K562 (cell line): ENCODE measurements around the gene SPATA13. TPM values are rescaled to one million over a fixed set of nuclear protein-coding genes. Genes with fewer than 3 reads are reported as not detected.

Experiments used
- ATAC-seq: fragments of 200-7000 bp; cut with Tn5 transposase; 3 replicates; pipeline ENCODE4 v1.9.1; 2020; ENCODE audit warnings: moderate library complexity
- BruUV-seq: library from RNA; stranded (reverse); fragments of 400-500 nt; replicated peaks from 2 replicates; lab custom pipeline; 2021; lab: Mats Ljungman, UMichigan
- CTCF ChIA-PET: fragments of 300-600 bp; formaldehyde crosslinking; extraction: SDS; loops from one replicate; lab custom pipeline; 2021; ENCODE audit warnings: low intra/inter-chr PET ratio; lab: Yijun Ruan, JAX
- POLR2A ChIA-PET: fragments of 300-600, 350-650 bp; sonication (Branson Sonifier 250); formaldehyde crosslinking; extraction: SDS; loops from one replicate; lab custom pipeline; 2021; ENCODE audit warnings: antibody characterized with exemption, inconsistent platforms; lab: Yijun Ruan, JAX
- DNase-seq, 4 experiments: peaks; one replicate each; pipeline versions ENCODE4 v3.0.0 to v3.0.0-alpha.2; 2011 to 2018; ENCODE audit warnings: low spot score in 3 of 4, mixed read lengths in 3 of 4; ENCODE audit errors: extremely low read depth in 1 of 4
- FAIRE-seq: peaks from 2 replicates; lab custom pipeline; 2011; peaks lifted over from hg19 to GRCh38; lab: Jason Lieb, UNC
- H2AFZ ChIP-seq: 2 replicates; pipeline ENCODE4 v1.6.0; 2011; ENCODE audit warnings: low read depth, low read length, control low read depth, inconsistent platforms
- H3K27ac ChIP-seq: fragments of 200-600 bp; 3 replicates; pipeline ENCODE4 v1.8.0; 2011; ENCODE audit warnings: low read depth, mild to moderate bottlenecking, control low read depth, inconsistent platforms, low read length, moderate library complexity, mixed read lengths; ENCODE audit errors: extremely low read depth
- H3K27me3 ChIP-seq, 2 experiments: fragments of 300-600 bp in 1 of 2; 2 replicates in 1 of 2; 3 replicates in 1 of 2; pipeline versions ENCODE4 v1.6.0 to v1.8.0; 2011; ENCODE audit warnings: inconsistent platforms in 2 of 2, low read length in 2 of 2, mild to moderate bottlenecking in 1 of 2, mixed read lengths in 1 of 2, moderate library complexity in 1 of 2; ENCODE audit not compliant: control insufficient read depth in 2 of 2, insufficient read depth in 2 of 2
- H3K36me3 ChIP-seq: fragments of 300-600 bp; 3 replicates; pipeline ENCODE4 v1.8.0; 2011; ENCODE audit warnings: mild to moderate bottlenecking, low read length, inconsistent platforms; ENCODE audit not compliant: control insufficient read depth, insufficient read depth
- H3K4me1 ChIP-seq, 2 experiments: fragments of 200-600 bp in 1 of 2; replicated peaks in 1 of 2; 2 replicates in 1 of 2; 3 replicates in 1 of 2; pipeline versions ENCODE4 v1.5.1 to v1.8.0; 2011; ENCODE audit warnings: inconsistent platforms in 2 of 2, low read length in 2 of 2, mild to moderate bottlenecking in 1 of 2, mixed read lengths in 1 of 2, moderate library complexity in 1 of 2; ENCODE audit not compliant: control insufficient read depth in 2 of 2, insufficient read depth in 2 of 2
- H3K4me2 ChIP-seq: 2 replicates; pipeline ENCODE4 v1.6.1; 2011; ENCODE audit warnings: low read length, control low read depth, inconsistent platforms, mixed read lengths; ENCODE audit not compliant: insufficient read depth
- H3K4me3 ChIP-seq: fragments of 200-600 bp; sonication (generic), shearing (Covaris generic); 2 replicates; pipeline ENCODE4 v1.5.1; 2016; ENCODE audit warnings: control low read depth, inconsistent platforms
- H3K79me2 ChIP-seq: fragments of 200-600 bp; 3 replicates; pipeline ENCODE4 v1.8.0; 2011; ENCODE audit warnings: low read length, inconsistent platforms; ENCODE audit not compliant: control insufficient read depth, insufficient read depth
- H3K9ac ChIP-seq, 2 experiments: 2 replicates each; pipeline versions ENCODE4 v1.6.0 to v1.6.1; 2011; ENCODE audit warnings: low read depth in 2 of 2, low read length in 2 of 2, control low read depth in 1 of 2, inconsistent platforms in 1 of 2, mild to moderate bottlenecking in 1 of 2, mixed read lengths in 1 of 2; ENCODE audit not compliant: insufficient read depth in 1 of 2
- H3K9me1 ChIP-seq: one replicate; pipeline ENCODE4 v1.6.0; 2011; ENCODE audit warnings: inconsistent platforms, mild to moderate bottlenecking, low read length, moderate library complexity; ENCODE audit not compliant: control insufficient read depth, insufficient read depth
- H3K9me3 ChIP-seq: replicated peaks from 2 replicates; pipeline ENCODE4 v1.5.1; 2011; ENCODE audit warnings: low read depth, low read length, inconsistent platforms; ENCODE audit not compliant: control insufficient read depth, insufficient read depth
- H4K20me1 ChIP-seq: replicated peaks from 2 replicates; pipeline ENCODE4 v1.6.1; 2011; ENCODE audit warnings: low read length, inconsistent platforms, mixed read lengths; ENCODE audit not compliant: control insufficient read depth, insufficient read depth
- ARHGAP35 ChIP-seq: fragments of 450-650 bp; IDR thresholded peaks from 2 replicates; pipeline ENCODE4 v1.6.1; 2018; ENCODE audit not compliant: partially characterized antibody
- ATF7 ChIP-seq: fragments of 450-650 bp; IDR thresholded peaks from 2 replicates; pipeline ENCODE4 v1.7.1; 2014; ENCODE audit warnings: mild to moderate bottlenecking, moderate library complexity
- C11orf30 ChIP-seq: fragments of 450-650 bp; IDR thresholded peaks from 2 replicates; pipeline ENCODE4 v1.6.1; 2016; ENCODE audit warnings: low read depth, mild to moderate bottlenecking
- FOXA3 ChIP-seq, 2 experiments: fragments of 450-650 bp in 1 of 2; sonication (generic) in 1 of 2; formaldehyde crosslinking; IDR thresholded peaks in 1 of 2; conservative IDR thresholded peaks in 1 of 2; 2 replicates each; pipeline versions ENCODE4 v1.4.0 to v1.8.0; 2020 to 2022; ENCODE audit warnings: mild to moderate bottlenecking in 2 of 2, missing genetic modification reagents in 1 of 2
- MAFF ChIP-seq: IDR thresholded peaks from 2 replicates; pipeline ENCODE4 v1.6.1; 2012; ENCODE audit warnings: low read length, improper control_type of control experiment
- MAFG ChIP-seq: fragments of 450-650 bp; conservative IDR thresholded peaks from 2 replicates; pipeline ENCODE4 v1.6.1; 2016; ENCODE audit warnings: missing genetic modification characterization, missing compliant biosample characterization
- NFE2 ChIP-seq: IDR thresholded peaks from 2 replicates; pipeline ENCODE4 v1.6.1; 2014; ENCODE audit warnings: antibody characterized with exemption, low read depth
- NFE2L1 ChIP-seq: fragments of 450-650 bp; IDR thresholded peaks from 2 replicates; pipeline ENCODE4 v1.6.1; 2016; ENCODE audit warnings: missing genetic modification characterization, low read depth, mild to moderate bottlenecking, missing compliant biosample characterization, moderate library complexity, borderline replicate concordance
- NFXL1 ChIP-seq: fragments of 450-650 bp; formaldehyde crosslinking; IDR thresholded peaks from 2 replicates; pipeline ENCODE4 v1.4.0; 2021; ENCODE audit warnings: mild to moderate bottlenecking
- PCBP1 ChIP-seq: fragments of 200-400 bp; formaldehyde crosslinking; IDR thresholded peaks from 2 replicates; pipeline ENCODE4 v1.6.1; 2018; ENCODE audit warnings: mild to moderate bottlenecking, low read depth, low read length; ENCODE audit not compliant: poor library complexity, severe bottlenecking
- SPI1 ChIP-seq: IDR thresholded peaks from 2 replicates; pipeline ENCODE4 v1.6.1; 2011; ENCODE audit warnings: low read depth, low read length, control low read depth, borderline replicate concordance
- ZNF316 ChIP-seq: fragments of 450-650 bp; IDR thresholded peaks from 2 replicates; pipeline ENCODE4 v1.6.1; 2016
- ZSCAN32 ChIP-seq: fragments of 450-650 bp; formaldehyde crosslinking; IDR thresholded peaks from 2 replicates; pipeline ENCODE4 v1.4.0; 2020; ENCODE audit warnings: mild to moderate bottlenecking, moderate library complexity
- WGBS: fragments of 100-300 bp; shearing (Covaris generic); methylation state at CpG from one replicate; pipeline ENCODE4 v1.1.6; 2016; ENCODE audit warnings: low coverage, mixed read lengths; ENCODE audit not compliant: insufficient coverage; ENCODE audit errors: missing lambda C conversion rate; 5-methylcytosine and 5-hydroxymethylcytosine counted together
- in situ Hi-C: fragments of 300-500 bp; cut with MboI; formaldehyde crosslinking; loops from 4 replicates; pipeline ENCODE4 v1.15.0; 2018; ENCODE audit warnings: inconsistent platforms, mixed read lengths
- intact Hi-C: fragments of 100-400 bp; cut with micrococcal nuclease; formaldehyde crosslinking; loops from 2 replicates; pipeline ENCODE4 v1.14.2; 2022
- polyA plus RNA-seq, 8 experiments: library from polyadenylated mRNA; depleted of rRNA in 4 of 8; stranded (reverse) in 5 of 8; unstranded in 3 of 8; fragments of >200 nt; fragmentation: Nextera tagmentation in 2 of 8; fragmentation: Illumina TruSeq in 1 of 8; extraction: Ambion mirVana in 2 of 8; extraction: Trizol in 1 of 8; gene quantifications; 2 replicates each; pipeline versions ENCODE4 v1.2.1 to v1.2.3, GENCODE V29; 2011 to 2014; ENCODE audit warnings: inconsistent platforms in 1 of 8, missing spikeins in 1 of 8
- total RNA-seq, 7 experiments: library from RNA; depleted of rRNA in 6 of 7; stranded (reverse); fragments of >200 nt in 6 of 7; fragmentation: Illumina TruSeq in 2 of 7; extraction: Trizol in 2 of 7; gene quantifications; 2 replicates each; pipeline versions ENCODE4 v1.2.1 to v1.2.3, GENCODE V29; 2011 to 2021; ENCODE audit warnings: low replicate concordance in 1 of 7
- TF ChIP-seq, protein P1 (sequence below), 3 experiments: fragments of 200-800 bp in 1 of 3; fragments of 250-450 bp in 1 of 3; fragments of 450-650 bp in 1 of 3; sonication (Bioruptor Pico) in 1 of 3; sonication (Bioruptor generic) in 1 of 3; formaldehyde crosslinking in 1 of 3; IDR thresholded peaks; 2 replicates each; pipeline versions ENCODE4 v1.6.1 to v1.8.0; 2016 to 2022; ENCODE audit warnings: mild to moderate bottlenecking in 2 of 3, missing genetic modification characterization in 2 of 3, missing compliant biosample characterization in 1 of 3, moderate library complexity in 1 of 3
- TF ChIP-seq, protein P2 (sequence below), 2 experiments: IDR thresholded peaks; 2 replicates each; pipeline ENCODE4 v1.6.1; 2011; ENCODE audit warnings: borderline replicate concordance in 1 of 2, control low read depth in 1 of 2, low read depth in 1 of 2, low read length in 1 of 2, mild to moderate bottlenecking in 1 of 2, mixed read lengths in 1 of 2, moderate library complexity in 1 of 2; ENCODE audit not compliant: insufficient read depth in 1 of 2, insufficient read length in 1 of 2, poor library complexity in 1 of 2, severe bottlenecking in 1 of 2; ENCODE audit errors: extremely low read depth in 1 of 2

Gene SPATA13
- total and polyA plus RNA-seq, 9 of the 15 experiments (the other 6 are each of a cell fraction or from before 2014, with no cell fraction given) = 0.08 to 0.99 (median 0.21) TPM; not detected in 2

DNA sequence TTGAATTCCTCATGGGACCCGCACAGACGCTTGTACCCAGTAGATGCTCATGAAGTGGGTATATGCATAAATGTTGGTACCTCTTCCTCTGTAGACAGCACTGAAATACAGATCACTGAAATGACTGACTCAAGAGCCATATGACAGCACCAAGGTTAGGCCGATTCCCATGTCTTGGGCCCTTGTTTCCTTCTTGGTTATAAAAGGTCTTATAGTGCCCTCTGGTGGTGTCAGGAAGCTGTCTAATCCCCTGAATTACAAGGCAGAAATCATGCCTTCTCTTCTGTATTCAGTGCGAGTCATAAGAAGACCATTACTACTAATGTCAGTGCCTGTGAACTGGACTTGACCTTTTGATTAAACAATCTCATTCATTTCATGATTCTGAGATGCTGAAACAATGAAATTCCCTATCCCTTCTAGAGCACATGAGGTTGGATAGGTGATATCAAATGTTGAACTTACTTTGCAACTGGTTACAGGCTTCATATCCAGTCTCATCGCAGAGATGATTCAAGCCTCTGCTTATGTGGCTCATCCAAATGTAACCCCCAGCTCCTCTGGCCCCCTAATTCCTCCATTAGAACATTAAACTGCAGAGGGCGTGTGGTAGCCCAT lies 59.7 kb downstream of the SPATA13 start (continued):
- TF ChIP-seq, protein P1, sequence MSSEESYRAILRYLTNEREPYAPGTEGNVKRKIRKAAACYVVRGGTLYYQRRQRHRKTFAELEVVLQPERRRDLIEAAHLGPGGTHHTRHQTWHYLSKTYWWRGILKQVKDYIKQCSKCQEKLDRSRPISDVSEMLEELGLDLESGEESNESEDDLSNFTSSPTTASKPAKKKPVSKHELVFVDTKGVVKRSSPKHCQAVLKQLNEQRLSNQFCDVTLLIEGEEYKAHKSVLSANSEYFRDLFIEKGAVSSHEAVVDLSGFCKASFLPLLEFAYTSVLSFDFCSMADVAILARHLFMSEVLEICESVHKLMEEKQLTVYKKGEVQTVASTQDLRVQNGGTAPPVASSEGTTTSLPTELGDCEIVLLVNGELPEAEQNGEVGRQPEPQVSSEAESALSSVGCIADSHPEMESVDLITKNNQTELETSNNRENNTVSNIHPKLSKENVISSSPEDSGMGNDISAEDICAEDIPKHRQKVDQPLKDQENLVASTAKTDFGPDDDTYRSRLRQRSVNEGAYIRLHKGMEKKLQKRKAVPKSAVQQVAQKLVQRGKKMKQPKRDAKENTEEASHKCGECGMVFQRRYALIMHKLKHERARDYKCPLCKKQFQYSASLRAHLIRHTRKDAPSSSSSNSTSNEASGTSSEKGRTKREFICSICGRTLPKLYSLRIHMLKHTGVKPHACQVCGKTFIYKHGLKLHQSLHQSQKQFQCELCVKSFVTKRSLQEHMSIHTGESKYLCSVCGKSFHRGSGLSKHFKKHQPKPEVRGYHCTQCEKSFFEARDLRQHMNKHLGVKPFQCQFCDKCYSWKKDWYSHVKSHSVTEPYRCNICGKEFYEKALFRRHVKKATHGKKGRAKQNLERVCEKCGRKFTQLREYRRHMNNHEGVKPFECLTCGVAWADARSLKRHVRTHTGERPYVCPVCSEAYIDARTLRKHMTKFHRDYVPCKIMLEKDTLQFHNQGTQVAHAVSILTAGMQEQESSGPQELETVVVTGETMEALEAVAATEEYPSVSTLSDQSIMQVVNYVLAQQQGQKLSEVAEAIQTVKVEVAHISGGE (CRISPR knock-in tag; IDR thresholded peaks at IDR 0.05) = no peak

DNA sequence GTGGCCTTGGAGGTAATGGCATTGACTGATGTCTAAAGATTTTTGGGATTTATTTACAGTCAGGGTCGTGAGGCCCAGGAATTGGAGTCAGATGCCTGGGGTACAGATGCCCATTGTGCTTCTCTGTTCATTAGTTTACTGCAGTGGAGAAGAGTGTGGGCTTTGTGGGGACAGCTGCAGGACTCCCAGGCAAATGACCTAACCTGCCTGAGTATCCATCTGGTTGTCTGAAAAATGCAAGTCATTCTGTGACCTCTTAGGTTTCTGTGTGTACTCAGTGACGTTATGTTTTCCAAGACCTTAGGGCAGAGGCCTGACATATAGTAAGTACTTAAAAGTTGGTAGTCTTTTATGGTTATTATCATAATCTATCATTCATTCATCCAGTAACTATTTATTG lies 60.5 kb downstream of the SPATA13 start:
- no peak for FAIRE-seq

More for the DNA sequence above, 60.5 kb downstream of the SPATA13 start:
- intact Hi-C loops = loop anchor here (2.0 kb wide), 1 partner anchor 300 kb away; no protein-coding TSS in a partner anchor
- in situ Hi-C loops = loop anchor here (25.0 kb wide), 1 partner anchor 309 kb away; no protein-coding TSS in a partner anchor
- WGBS = 5% methylated on average over 2 of the region's 2 CpGs
- no peak overlapping the region for H3K27ac ChIP-seq
- TF ChIP-seq MAFG (tag) (peak; percentile 80), ZSCAN32 (CRISPR knock-in tag) (no peak), NFE2L1 (tag) (peak; percentile 64), SPI1 (no peak), FOXA3 (CRISPR knock-in tag; conservative IDR thresholded peaks at IDR 0.05 in 1 of 2, IDR thresholded peaks at IDR 0.05 in 1 of 2) (peak in 1 of 2 experiments; percentile 64; a peak in 2 of 4 replicates), ZNF316 (peak; percentile 55; the same call in 1 of the 2 replicates), C11orf30 (peak; percentile 62), ARHGAP35 (no peak), NFE2 (peak; percentile 58; the same call in 1 of the 2 replicates), PCBP1 (no peak), MAFF (peak; percentile 20; the same call in 1 of the 2 replicates), ATF7 (peak; percentile 30; the same call in 1 of the 2 replicates), NFXL1 (CRISPR knock-in tag) (no peak)
- TF ChIP-seq, protein P2, sequence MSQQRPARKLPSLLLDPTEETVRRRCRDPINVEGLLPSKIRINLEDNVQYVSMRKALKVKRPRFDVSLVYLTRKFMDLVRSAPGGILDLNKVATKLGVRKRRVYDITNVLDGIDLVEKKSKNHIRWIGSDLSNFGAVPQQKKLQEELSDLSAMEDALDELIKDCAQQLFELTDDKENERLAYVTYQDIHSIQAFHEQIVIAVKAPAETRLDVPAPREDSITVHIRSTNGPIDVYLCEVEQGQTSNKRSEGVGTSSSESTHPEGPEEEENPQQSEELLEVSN (IDR thresholded peaks at IDR 0.05; ENCODE audit: borderline replicate concordance in 1 of 2, extremely low read depth in 1 of 2, insufficient read depth in 1 of 2, insufficient read length in 1 of 2, low read depth in 1 of 2, low read length in 1 of 2, poor library complexity in 1 of 2, severe bottlenecking in 1 of 2) = no peak
- ChIA-PET CTCF (interaction anchor here (2.3 kb wide), 1 partner anchor 168 kb away, joined by 13 read pairs; no protein-coding TSS in a partner anchor), POLR2A (no interaction called here)
- no peak overlapping the region for H3K9ac ChIP-seq
- peaks cover 0 to 3% of the 10 kb centered on the region in 2 experiments; a peak in 1 of 5 replicates for H3K4me1 ChIP-seq
- no peak overlapping the region for H3K4me3 ChIP-seq
- DNase-seq (peak in 2 of 4 experiments; percentile 3 to 10), ATAC-seq (peak; percentile 53)
- no peaks in the 10 kb centered on the region for H4K20me1 ChIP-seq
- H3K9me3 ChIP-seq = no peaks in the 10 kb centered on the region
- no peaks in the 10 kb centered on the region for H3K9me1 ChIP-seq
- no peaks in the 10 kb centered on the region for H3K79me2 ChIP-seq
- no peak overlapping the region for H2AFZ ChIP-seq
- H3K36me3 ChIP-seq = no peaks in the 10 kb centered on the region
- no TSS peak for BruUV-seq
- H3K4me2 ChIP-seq = no peak overlapping the region
- peaks cover 0 to 26% of the 10 kb centered on the region in 2 experiments; a peak in 1 of 5 replicates for H3K27me3 ChIP-seq
